Measurements from ENCODE around the gene CELSR1.
"Not testable (repeated sequence)": the region's sequence is repeated elsewhere in the genome, so short reads cannot be mapped to it uniquely, and the experiment has no call there.

CELSR1 gene

GRCh38 chr22:46534901-46535630 lies 2.4 kb downstream of the CELSR1 start:
- no peak for DNase-seq (ENCODE audit: low read depth, low spot score)

GRCh38 chr22:46534177-46534776 lies 3.1 kb downstream of the CELSR1 start:
- no peak for DNase-seq (ENCODE audit: low read depth, low spot score)

DNA sequence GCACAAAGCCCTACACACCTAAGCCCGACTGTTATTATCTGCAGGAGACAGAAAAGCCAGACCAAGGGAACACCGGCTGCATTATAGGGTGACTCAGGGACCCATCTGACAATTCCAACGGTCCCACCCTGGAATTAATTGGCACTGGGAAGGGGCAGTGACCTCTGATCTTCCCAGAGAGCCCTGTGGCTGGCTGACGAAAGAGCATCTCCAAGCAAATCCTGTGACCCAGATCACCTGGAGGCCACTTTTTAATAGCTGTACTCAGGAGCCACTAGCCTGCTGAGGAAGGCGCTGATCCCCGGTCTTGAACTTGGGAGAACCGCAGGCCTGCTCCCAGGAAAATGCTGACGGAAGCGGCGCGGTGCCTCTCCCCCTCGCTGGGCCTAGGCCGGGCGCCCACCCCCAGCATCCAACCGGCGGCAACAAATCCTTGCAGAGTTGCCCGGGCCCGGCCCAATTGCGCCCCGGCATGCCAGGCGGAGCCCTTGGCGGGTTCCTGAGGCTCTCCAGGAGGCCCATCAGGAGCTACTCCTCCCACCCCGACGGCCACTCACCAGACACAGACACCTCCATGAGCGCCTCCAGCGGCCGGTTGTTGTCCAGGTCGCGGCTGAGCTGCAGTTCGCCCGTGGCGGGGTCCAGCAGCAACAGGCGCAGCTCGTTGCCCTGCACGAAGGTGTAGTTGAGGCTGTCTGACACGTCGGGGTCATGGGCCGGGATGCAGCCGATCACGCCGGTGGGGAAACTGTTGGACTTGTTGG lies 4.2 kb downstream of the CELSR1 start:
- no peak for DNase-seq (ENCODE audit: low read depth, low spot score)

- DNase-seq (ENCODE audit: low read depth, low spot score) = no peak
Measured at GRCh38 chr22:46532416-46532815, 5.0 kb downstream of the CELSR1 start.

- DNase-seq (ENCODE audit: low read depth, low spot score) = no peak
Measured at GRCh38 chr22:46531581-46532175, 5.7 kb downstream of the CELSR1 start.

DNA sequence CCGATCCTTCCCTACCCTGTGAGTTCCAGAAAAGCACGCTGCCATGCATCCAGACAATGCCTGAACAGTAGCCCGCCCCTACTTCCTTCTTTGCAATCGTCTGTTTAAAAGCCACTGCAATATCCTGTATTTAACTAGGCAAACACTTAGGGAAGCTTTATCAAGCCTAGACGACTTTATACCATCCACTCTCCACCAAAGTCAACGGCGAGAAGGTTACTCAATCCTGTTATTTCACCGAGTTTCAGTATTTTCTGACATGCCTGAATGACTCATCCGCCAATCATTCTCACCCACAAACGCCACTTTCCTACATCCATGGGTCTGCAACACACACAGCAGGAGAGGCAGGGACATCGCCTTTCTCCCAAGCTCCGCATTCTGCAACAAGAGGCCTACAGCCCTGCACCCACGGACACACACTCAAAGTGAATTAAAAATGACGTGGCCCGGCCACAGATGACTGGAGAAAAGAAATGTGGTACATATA lies 9.3 kb downstream of the CELSR1 start:
- no peak for DNase-seq (ENCODE audit: low read depth, low spot score)

DNA sequence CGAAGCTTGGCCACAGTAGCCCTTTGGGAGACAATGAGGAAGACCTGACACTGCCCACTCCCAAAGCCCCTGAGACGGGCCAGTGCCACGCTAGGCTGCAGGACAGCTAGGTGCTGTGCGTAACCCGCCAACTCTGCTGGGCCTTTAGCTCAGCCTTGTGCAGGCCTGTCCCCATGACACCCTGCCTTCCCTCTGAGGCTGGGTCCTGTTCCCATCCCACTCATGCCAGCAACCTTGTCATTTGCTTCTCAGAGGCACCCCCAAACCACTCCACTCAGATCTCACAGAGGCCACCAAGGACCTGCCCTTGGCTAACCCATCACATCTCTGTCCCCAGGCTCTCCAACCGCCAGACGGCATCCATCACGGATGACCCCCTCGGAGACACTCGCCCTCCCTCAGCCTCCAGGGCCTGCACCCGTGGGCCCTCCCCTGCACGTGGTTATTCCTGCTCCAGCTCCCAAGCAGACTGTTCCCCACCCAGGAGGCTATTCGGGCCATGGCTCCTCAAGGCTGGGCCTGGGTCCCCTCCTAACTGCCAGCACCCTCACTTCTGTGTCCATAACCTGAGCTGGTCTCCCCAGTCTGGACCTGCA lies 11.1 kb downstream of the CELSR1 start:
- DNase-seq (ENCODE audit: low read depth, low spot score) = no peak

DNA sequence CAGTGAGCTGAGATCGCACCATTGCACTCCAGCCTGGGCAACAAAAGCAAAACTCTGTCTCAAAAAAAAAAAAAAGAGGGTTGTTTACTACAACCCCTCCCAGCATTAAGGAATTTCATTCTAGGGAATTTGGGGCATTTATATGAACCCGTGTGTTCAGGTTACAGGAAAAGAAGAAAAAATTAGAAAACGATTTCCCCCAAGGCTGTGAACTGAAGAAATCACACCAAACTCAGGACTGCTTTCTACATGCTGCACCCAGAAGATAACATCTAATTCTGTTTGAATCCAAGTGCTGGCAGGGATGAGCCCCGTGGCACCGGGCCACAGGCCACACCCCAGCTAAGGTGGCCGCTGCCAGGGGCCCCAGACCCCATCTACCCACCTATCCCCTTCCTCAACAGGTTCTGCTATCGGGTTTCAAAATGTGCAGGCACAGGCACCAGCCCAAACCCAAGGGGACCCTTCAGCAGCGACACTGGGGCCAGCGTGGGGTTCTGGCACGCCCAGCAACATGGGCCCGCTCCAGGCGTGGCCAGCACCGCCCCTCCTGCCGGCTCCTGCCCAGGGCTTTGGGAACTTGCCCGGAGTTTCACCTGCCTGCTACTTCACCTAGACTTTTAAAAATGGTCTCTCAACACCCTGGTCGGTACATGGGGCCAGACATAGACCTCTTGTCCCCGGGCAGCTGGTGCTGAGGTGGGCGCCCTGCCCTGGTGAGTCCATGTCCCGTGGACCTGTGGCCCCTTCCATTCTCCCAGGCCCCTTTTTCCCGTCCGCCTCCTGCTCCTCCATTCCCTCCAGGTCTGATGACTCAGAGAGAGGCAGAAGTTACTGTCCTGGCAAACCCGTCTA lies 11.8 kb downstream of the CELSR1 start:
- DNase-seq (ENCODE audit: low read depth, low spot score) = no peak

DNA sequence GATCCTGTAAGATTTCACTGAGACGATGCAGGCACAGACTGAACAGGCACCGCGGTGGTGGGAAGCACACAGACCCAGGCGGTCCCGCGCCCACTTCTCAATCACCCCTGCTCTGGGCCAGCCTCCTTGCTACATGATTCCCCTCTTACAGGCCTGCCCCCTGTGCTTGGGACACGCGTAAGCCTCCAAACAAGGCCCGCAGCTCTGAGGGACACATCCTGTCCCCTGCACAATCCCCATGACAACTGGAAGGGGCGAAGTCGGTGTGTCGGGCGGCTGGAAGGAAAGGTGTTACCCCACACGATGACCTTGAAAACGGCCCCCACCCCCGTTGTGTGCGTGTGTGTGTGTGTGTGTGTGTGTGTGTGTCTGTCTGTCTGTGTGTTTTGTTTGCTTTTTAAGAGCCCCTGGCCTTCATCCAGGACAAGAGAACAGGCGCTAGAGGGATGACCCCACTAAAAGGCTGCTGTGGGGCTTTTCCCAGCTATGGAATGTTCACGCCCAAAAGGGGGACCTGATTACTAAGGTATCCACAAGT lies 13.1 kb downstream of the CELSR1 start:
- no peak for DNase-seq (ENCODE audit: low read depth, low spot score)

- DNase-seq (ENCODE audit: low read depth, low spot score) = no peak
Measured at GRCh38 chr22:46522797-46523196, 14.6 kb downstream of the CELSR1 start.

DNA sequence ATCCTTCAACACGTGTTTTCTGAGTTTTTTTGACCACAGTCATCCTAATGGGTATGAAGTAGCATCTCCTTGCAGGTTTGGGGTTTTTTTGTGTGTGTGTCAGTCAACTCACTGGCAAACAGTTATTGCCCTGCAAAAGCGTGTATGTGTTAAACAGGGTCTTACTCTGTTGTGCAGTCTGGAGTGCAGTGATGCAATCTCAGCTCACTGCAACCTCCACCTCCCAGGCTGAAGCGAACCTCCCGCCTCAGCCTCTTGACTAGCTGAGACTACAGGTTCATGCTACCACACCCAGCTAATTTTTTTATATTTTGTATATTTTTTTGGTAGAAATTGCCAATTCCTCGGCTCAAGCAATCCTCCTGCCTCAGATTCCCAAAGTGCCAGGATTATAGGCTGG lies 15.4 kb downstream of the CELSR1 start:
- DNase-seq (ENCODE audit: low read depth, low spot score) = no peak

- DNase-seq (ENCODE audit: low read depth, low spot score) = no peak
Measured at GRCh38 chr22:46520880-46521279, 16.5 kb downstream of the CELSR1 start.

- no peak for DNase-seq (ENCODE audit: low read depth, low spot score)
Measured at GRCh38 chr22:46519377-46519776, 18.0 kb downstream of the CELSR1 start.

GRCh38 chr22:46518542-46519325 lies 18.7 kb downstream of the CELSR1 start:
- no peak for DNase-seq (ENCODE audit: low read depth, low spot score)

- no peak for DNase-seq (ENCODE audit: low read depth, low spot score)
Measured at GRCh38 chr22:46518038-46518437, 19.4 kb downstream of the CELSR1 start.

DNA sequence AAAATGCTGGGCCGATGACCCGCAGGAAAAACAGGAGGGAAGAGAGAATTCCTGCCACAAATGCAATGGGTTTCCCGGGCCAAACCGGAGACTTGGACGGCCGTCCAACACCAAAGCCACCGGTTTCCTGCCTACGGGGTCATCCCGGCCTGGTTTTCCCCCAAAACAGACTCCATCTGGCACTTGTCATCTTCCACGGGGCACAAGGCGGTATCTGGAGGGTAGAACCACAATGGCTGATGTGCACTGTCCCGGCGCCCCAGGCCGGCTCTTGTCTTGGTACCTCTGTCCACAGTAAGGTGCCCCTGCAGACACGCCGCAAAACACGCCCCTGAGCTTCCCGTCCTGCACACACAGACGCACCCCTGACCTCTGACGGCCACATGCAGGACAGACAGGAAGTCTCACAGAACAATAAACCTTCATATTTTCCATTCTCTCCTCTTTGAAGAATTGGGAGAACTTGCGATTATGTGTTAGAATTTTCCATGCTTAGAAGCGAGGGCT lies 20.1 kb downstream of the CELSR1 start:
- DNase-seq (ENCODE audit: low read depth, low spot score) = no peak

DNA sequence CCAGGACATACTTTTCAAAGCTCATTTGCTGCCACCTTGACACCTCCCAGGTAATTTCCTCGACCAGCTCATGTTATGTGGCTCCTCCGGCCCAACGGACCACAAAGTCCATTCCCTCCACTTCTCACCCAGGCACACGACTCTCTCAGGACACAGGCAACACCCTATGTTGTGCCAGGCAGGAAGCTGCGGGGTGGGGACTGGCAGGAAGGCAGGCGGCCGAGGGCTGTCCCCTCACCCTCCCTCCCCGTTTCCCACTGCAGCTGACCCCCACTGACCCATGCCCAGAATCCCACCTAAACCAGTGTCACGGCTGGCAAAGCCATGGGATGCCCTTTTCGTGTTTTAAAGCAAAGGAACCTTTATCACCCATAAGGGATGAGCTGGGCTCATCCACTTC lies 20.8 kb downstream of the CELSR1 start:
- no peak for DNase-seq (ENCODE audit: low read depth, low spot score)

DNA sequence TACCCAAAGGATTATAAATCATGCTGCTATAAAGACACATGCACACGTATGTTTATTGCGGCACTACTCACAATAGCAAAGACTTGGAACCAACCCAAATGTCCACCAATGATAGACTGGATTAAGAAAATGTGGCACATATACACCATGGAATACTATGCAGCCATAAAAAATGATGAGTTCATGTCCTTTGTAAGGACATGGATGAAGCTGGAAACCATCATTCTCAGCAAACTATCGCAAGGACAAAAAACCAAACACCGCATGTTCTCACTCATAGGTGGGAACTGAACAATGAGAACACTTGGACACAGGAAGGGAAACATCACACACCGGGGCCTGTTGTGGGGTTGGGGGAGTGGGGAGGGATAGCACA lies 21.3 kb downstream of the CELSR1 start:
- DNase-seq (ENCODE audit: low read depth, low spot score) = not testable (repeated sequence)

DNA sequence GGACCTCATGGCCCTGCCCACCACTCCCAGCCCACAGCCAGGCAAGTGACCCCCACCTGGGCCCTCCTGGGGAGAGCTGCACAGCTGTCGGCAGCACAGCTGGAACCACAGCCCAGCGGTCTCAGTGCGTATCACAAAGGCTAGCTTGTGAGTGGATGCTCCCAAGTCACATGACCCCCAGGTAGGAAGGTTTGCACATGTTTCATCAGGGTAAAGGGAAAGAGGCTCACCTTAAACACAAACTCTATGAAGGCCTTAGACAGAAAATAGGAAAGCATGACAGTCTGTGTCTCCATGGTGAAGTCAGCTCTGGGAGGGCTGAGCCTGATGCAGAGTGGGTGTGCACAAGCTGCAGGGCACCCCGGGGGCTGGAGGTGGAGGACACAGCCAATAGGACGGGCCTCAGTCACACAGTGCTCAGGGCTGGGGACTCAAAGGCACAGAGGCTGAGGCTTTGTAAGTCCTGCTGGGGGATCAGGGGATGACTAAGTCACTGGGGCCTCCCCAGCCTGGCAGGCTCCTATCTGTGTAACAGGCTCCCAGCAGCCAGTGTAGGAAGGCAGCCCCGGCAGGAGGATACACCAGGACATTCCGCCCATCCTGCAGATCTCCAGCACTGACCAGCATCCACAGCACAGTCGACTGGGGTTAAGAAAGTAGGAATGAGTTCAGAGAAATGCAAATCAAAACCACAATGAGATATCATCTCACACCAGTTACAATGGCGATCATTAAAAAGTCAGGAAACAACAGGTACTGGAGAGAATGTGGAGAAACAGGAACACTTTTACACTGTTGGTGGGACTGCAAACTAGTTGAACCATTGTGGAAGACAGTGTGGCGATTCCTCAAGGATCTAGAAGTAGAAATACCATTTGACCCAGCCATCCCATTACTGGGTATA lies 22.0 kb downstream of the CELSR1 start:
- DNase-seq (ENCODE audit: low read depth, low spot score) = no peak

All from brain pericyte (primary cell).